Measurements from ENCODE around the gene RSPH1.

RSPH1 gene

GRCh38 chr21:42441963-42442362 is 54.1 kb downstream of the RSPH1 start:
- DNase-seq (ENCODE audit: low read depth in 2 of 2), result no peak
- H3K4me3 ChIP-seq (replicated peaks in 1 of 2; ENCODE audit: low read depth in 2 of 2, low read length in 2 of 2), result no peak overlapping the region
- TF ChIP-seq, protein P1, sequence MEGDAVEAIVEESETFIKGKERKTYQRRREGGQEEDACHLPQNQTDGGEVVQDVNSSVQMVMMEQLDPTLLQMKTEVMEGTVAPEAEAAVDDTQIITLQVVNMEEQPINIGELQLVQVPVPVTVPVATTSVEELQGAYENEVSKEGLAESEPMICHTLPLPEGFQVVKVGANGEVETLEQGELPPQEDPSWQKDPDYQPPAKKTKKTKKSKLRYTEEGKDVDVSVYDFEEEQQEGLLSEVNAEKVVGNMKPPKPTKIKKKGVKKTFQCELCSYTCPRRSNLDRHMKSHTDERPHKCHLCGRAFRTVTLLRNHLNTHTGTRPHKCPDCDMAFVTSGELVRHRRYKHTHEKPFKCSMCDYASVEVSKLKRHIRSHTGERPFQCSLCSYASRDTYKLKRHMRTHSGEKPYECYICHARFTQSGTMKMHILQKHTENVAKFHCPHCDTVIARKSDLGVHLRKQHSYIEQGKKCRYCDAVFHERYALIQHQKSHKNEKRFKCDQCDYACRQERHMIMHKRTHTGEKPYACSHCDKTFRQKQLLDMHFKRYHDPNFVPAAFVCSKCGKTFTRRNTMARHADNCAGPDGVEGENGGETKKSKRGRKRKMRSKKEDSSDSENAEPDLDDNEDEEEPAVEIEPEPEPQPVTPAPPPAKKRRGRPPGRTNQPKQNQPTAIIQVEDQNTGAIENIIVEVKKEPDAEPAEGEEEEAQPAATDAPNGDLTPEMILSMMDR (IDR thresholded peaks at IDR 0.05; ENCODE audit: low read depth, low read length), result no peak

- H3K4me3 ChIP-seq (replicated peaks in 1 of 2; ENCODE audit: low read depth in 2 of 2, low read length in 2 of 2), result no peak overlapping the region
- DNase-seq (ENCODE audit: low read depth in 2 of 2), result no peak
- TF ChIP-seq, protein P1 (IDR thresholded peaks at IDR 0.05; ENCODE audit: low read depth, low read length), result no peak
These were observed 55.7 kb downstream of the RSPH1 start for GRCh38 chr21:42440187-42440792.

- H3K4me3 ChIP-seq (replicated peaks in 1 of 2; ENCODE audit: low read depth in 2 of 2, low read length in 2 of 2), result no peak overlapping the region
- TF ChIP-seq, protein P1 (IDR thresholded peaks at IDR 0.05; ENCODE audit: low read depth, low read length), result no peak
- no peak for DNase-seq (ENCODE audit: low read depth in 2 of 2)
These were observed 56.5 kb downstream of the RSPH1 start for GRCh38 chr21:42439284-42440186.

DNA sequence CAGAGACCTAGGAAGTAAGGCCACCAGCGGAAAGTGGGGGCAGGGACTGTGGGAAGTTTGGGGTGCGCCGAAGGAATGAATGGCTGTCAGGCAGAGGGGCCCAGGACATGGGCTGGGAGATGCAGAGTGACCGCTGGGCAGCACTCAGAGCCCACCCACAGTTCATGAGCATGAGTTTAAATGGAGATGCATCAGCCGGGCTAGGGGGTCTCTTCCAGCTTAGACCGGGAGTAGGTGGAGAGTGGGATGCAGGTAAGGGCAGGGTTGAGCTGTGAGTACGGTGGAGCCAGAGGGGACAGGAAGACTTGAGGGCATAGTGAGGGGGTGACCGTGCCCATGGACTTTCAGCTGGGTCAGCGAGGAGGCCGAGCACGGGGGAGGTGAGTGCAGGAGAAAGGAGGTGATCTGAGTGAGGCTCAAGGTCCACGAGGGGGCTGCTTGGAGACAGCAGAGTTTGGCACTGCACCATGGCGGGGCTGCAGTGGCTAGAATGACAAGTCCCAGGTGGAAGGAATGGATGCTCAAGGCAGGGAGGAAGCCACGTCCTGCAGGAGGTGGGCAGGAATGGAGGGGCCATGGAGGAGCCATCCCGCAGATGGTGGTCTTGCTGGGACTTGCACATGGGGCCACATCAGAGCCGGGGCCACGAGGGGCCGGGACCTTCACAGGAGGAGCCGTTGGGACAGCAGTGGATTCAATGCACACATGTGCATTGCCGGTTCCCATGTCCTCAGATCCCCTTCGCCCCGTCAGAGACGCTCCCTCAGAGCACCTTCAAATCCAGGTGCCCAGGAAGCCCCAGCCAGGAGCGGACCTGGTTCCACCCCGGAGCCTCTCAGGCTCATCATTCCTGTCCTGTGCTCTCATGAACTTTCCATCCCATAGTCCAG is 57.5 kb downstream of the RSPH1 start:
- no peak overlapping the region for H3K4me3 ChIP-seq (replicated peaks in 1 of 2; ENCODE audit: low read depth in 2 of 2, low read length in 2 of 2)
- DNase-seq (ENCODE audit: low read depth in 2 of 2), result no peak
- TF ChIP-seq, protein P1 (IDR thresholded peaks at IDR 0.05; ENCODE audit: low read depth, low read length), result no peak

DNA sequence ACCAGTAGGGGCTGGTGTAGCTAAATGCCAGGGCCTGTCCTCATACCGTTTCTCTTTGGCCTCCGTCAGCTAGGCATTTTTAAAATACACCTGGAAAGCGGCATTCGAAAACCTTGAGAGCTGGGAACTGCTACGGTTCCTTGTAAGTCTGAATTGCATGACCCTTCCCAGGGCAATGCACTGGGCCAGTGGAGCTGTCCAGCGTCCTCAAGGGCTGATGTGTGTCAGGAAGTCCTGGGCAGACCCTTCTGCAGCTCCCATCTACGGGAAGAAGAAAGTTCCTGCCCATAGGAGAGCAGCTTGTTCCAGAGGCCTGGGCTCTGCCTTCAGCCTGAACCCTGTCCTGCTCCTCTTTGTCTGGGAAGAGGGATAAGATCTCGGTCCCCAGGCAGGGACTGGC is 58.2 kb downstream of the RSPH1 start:
- DNase-seq (ENCODE audit: low read depth in 2 of 2), result no peak
- no peak overlapping the region for H3K4me3 ChIP-seq (replicated peaks in 1 of 2; ENCODE audit: low read depth in 2 of 2, low read length in 2 of 2)
- TF ChIP-seq, protein P1 (IDR thresholded peaks at IDR 0.05; ENCODE audit: low read depth, low read length), result no peak

- DNase-seq (ENCODE audit: low read depth in 2 of 2), result no peak
- no peak overlapping the region for H3K4me3 ChIP-seq (replicated peaks in 1 of 2; ENCODE audit: low read depth in 2 of 2, low read length in 2 of 2)
- TF ChIP-seq, protein P1 (IDR thresholded peaks at IDR 0.05; ENCODE audit: low read depth, low read length), result no peak
These were observed 59.1 kb downstream of the RSPH1 start for GRCh38 chr21:42436914-42437313.
